Natural killer cell (primary cell): Measurements from ENCODE around the gene CACNA2D3. TPM values are rescaled to one million over a fixed set of nuclear protein-coding genes. Genes with fewer than 3 reads are reported as not detected.

Source experiments
- ATAC-seq, 3 donors: fragments of 150-1000 bp in 2 of 3; fragments of 200-7000 bp in 1 of 3; cut with Tn5 transposase; 1 replicate in 1 of 3; 2 replicates in 2 of 3; pipeline ENCODE4 v1.10.0; 2021; ENCODE audit warnings: mild to moderate bottlenecking in 2 of 3, moderate library complexity in 2 of 3
- DNase-seq, 2 donors: peaks; one replicate each; pipeline versions ENCODE4 v3.0.0 to v3.0.0-alpha.2; 2013 to 2021; ENCODE audit warnings: mixed read lengths in 1 of 2
- H3K27ac ChIP-seq: one replicate; pipeline ENCODE4 v1.5.1; 2013; ENCODE audit warnings: mild to moderate bottlenecking, low read length
- H3K27me3 ChIP-seq: one replicate; pipeline ENCODE4 v1.6.1; 2013; ENCODE audit warnings: low read length; ENCODE audit not compliant: control insufficient read depth, insufficient read depth
- H3K36me3 ChIP-seq: one replicate; pipeline ENCODE4 v1.6.1; 2013; ENCODE audit warnings: low read length; ENCODE audit not compliant: control insufficient read depth, insufficient read depth
- H3K4me1 ChIP-seq: one replicate; pipeline ENCODE4 v1.6.1; 2013; ENCODE audit warnings: low read length; ENCODE audit not compliant: control insufficient read depth, insufficient read depth
- H3K4me3 ChIP-seq: one replicate; pipeline ENCODE4 v1.5.1; 2013; ENCODE audit warnings: low read length
- H3K9me3 ChIP-seq: one replicate; pipeline ENCODE4 v1.6.1; 2013; ENCODE audit warnings: low read length; ENCODE audit not compliant: control insufficient read depth, insufficient read depth
- H3K27ac Mint-ChIP-seq, 2 donors: one replicate each; pipeline ENCODE4 v1.8.0; 2022; ENCODE audit warnings: mild to moderate bottlenecking in 2 of 2, mixed read lengths in 2 of 2, moderate library complexity in 1 of 2
- H3K27me3 Mint-ChIP-seq, 2 donors: one replicate each; pipeline ENCODE4 v1.8.0; 2022; ENCODE audit warnings: low read depth in 2 of 2, mixed read lengths in 2 of 2
- H3K36me3 Mint-ChIP-seq: one replicate; pipeline ENCODE4 v1.8.0; 2022; ENCODE audit warnings: mixed read lengths
- H3K4me1 Mint-ChIP-seq, 2 donors: one replicate each; pipeline ENCODE4 v1.8.0; 2022; ENCODE audit warnings: mixed read lengths in 2 of 2
- H3K4me3 Mint-ChIP-seq: one replicate; pipeline ENCODE4 v1.8.0; 2022; ENCODE audit warnings: mild to moderate bottlenecking, moderate library complexity, mixed read lengths
- H3K9me3 Mint-ChIP-seq, 2 donors: one replicate each; pipeline ENCODE4 v1.8.0; 2022; ENCODE audit warnings: mixed read lengths in 2 of 2
- CTCF ChIP-seq: fragments of 200-600 bp; IDR thresholded peaks from one replicate; pipeline ENCODE4 v1.8.0; 2022; ENCODE audit warnings: antibody characterized with exemption
- WGBS: methylation state at CpG from one replicate; pipeline ENCODE4 v1.1.7; 2013; ENCODE audit warnings: missing lambda C conversion rate; ENCODE audit not compliant: insufficient coverage; 5-methylcytosine and 5-hydroxymethylcytosine counted together
- intact Hi-C: fragments of 100-400 bp; cut with micrococcal nuclease; formaldehyde crosslinking; loops from one replicate; pipeline ENCODE4 v1.14.2; 2022
- total RNA-seq, 4 donors: library from RNA; stranded (reverse); fragments of 120-200 nt in 1 of 4; gene quantifications; one replicate each; pipeline versions ENCODE4 v1.2.3 to v1.2.4, GENCODE V29; 2013 to 2022

The CACNA2D3 gene
- total RNA-seq, 3 donors from 2014 or later (not counting 1 experiment from before 2014, with no cell fraction given) = 0.49 TPM; not detected in 2

- H3K27me3 ChIP-seq = no peaks in the 10 kb centered on the region
- H3K36me3 ChIP-seq = no peaks in the 10 kb centered on the region
- ATAC-seq = no peak
- no peak for TF ChIP-seq CTCF
- H3K27ac ChIP-seq = no peak overlapping the region
- no peaks in the 10 kb centered on the region for H3K27me3 Mint-ChIP-seq
- intact Hi-C loops = no loop called here
- no peak for DNase-seq
- 81% methylated on average over 6 of the region's 6 CpGs for WGBS
- H3K9me3 ChIP-seq = peaks cover 3% of the 10 kb centered on the region
- peaks cover 3 to 8% of the 10 kb centered on the region in 2 donors for H3K9me3 Mint-ChIP-seq
- H3K4me3 ChIP-seq = no peak overlapping the region
- H3K27ac Mint-ChIP-seq = no peak overlapping the region
- H3K4me1 Mint-ChIP-seq = no peaks in the 10 kb centered on the region
- H3K4me1 ChIP-seq = peaks cover 12% of the 10 kb centered on the region
- no peaks in the 10 kb centered on the region for H3K36me3 Mint-ChIP-seq
- H3K4me3 Mint-ChIP-seq = no peak overlapping the region
These were observed 843.4 kb downstream of the CACNA2D3 start for GRCh38 chr3:54965746-54966145.

GRCh38 chr3:54966979-54967378 lies 844.6 kb downstream of the CACNA2D3 start:
- peaks cover 12% of the 10 kb centered on the region for H3K4me1 ChIP-seq
- TF ChIP-seq CTCF = no peak
- Mint-ChIP-seq H3K36me3 (no peaks in the 10 kb centered on the region), H3K27me3 (no peaks in the 10 kb centered on the region), H3K9me3 (peaks cover 3 to 12% of the 10 kb centered on the region in 2 donors), H3K4me3 (no peak overlapping the region), H3K4me1 (no peaks in the 10 kb centered on the region), H3K27ac (no peak overlapping the region)
- intact Hi-C loops = no loop called here
- no peak overlapping the region for H3K4me3 ChIP-seq
- no peak for DNase-seq
- WGBS = 87% methylated on average over 6 of the region's 6 CpGs
- no peak for ATAC-seq
- H3K9me3 ChIP-seq = peaks cover 3% of the 10 kb centered on the region
- no peaks in the 10 kb centered on the region for H3K27me3 ChIP-seq
- H3K27ac ChIP-seq = no peak overlapping the region
- H3K36me3 ChIP-seq = no peaks in the 10 kb centered on the region

- no peak overlapping the region for H3K4me3 ChIP-seq
- H3K4me3 Mint-ChIP-seq = no peak overlapping the region
- no peak overlapping the region for H3K27ac ChIP-seq
- intact Hi-C loops = no loop called here
- 80% methylated on average over 1 of the region's 1 CpG for WGBS
- H3K4me1 Mint-ChIP-seq = no peaks in the 10 kb centered on the region
- no peaks in the 10 kb centered on the region for H3K36me3 ChIP-seq
- H3K27me3 Mint-ChIP-seq = no peaks in the 10 kb centered on the region
- peaks cover 3 to 12% of the 10 kb centered on the region in 2 donors for H3K9me3 Mint-ChIP-seq
- H3K36me3 Mint-ChIP-seq = no peaks in the 10 kb centered on the region
- TF ChIP-seq CTCF = no peak
- no peak for DNase-seq
- no peak overlapping the region for H3K27ac Mint-ChIP-seq
- H3K9me3 ChIP-seq = peaks cover 3% of the 10 kb centered on the region
- H3K4me1 ChIP-seq = peaks cover 12% of the 10 kb centered on the region
- H3K27me3 ChIP-seq = no peaks in the 10 kb centered on the region
- ATAC-seq = no peak
These were observed 845.4 kb downstream of the CACNA2D3 start for GRCh38 chr3:54967731-54968161.

GRCh38 chr3:54968546-54969172 lies 846.3 kb downstream of the CACNA2D3 start:
- Mint-ChIP-seq H3K27ac (no peak overlapping the region), H3K4me3 (no peak overlapping the region), H3K9me3 (peaks cover 5 to 12% of the 10 kb centered on the region in 2 donors), H3K36me3 (no peaks in the 10 kb centered on the region), H3K4me1 (no peaks in the 10 kb centered on the region), H3K27me3 (no peaks in the 10 kb centered on the region)
- no peak for DNase-seq
- ATAC-seq = no peak
- Histone ChIP-seq H3K4me1 (peaks cover 12% of the 10 kb centered on the region), H3K27ac (no peak overlapping the region), H3K9me3 (peaks cover 3% of the 10 kb centered on the region), H3K36me3 (no peaks in the 10 kb centered on the region), H3K4me3 (no peak overlapping the region), H3K27me3 (no peaks in the 10 kb centered on the region)
- intact Hi-C loops = no loop called here
- WGBS = 85% methylated on average over 5 of the region's 5 CpGs
- no peak for TF ChIP-seq CTCF
